Measurements from ENCODE around the gene CYB561A3. TPM values are rescaled to one million over a fixed set of nuclear protein-coding genes. Genes with fewer than 3 reads are reported as not detected.

Gene CYB561A3
- total RNA-seq, 1 experiment from 2014 or later: 54.7 TPM

- H3K27me3 ChIP-seq (replicated peaks; ENCODE audit: insufficient read depth, low read depth, low read length, poor library complexity): no peaks in the 10 kb centered on the region
- POLR2A ChIA-PET (ENCODE audit: low non-redundant PET): interaction anchor here (0.6 kb wide), 1 partner anchor 18 kb away, joined by 8 read pairs; no protein-coding TSS in a partner anchor
- no peak overlapping the region for H3K27ac ChIP-seq (ENCODE audit: low read depth, low read length, poor library complexity, severe bottlenecking)
- no peak overlapping the region for H3K4me3 ChIP-seq (ENCODE audit: low read depth, low read length, poor library complexity, severe bottlenecking)
- intact Hi-C loops (cut with micrococcal nuclease; ENCODE audit: unreplicated experiment): no loop called here
- no peak for DNase-seq (ENCODE audit: low spot score)
- BruUV-seq (replicated peaks): no TSS peak
- H3K9me3 ChIP-seq (ENCODE audit: low read depth, low read length, poor library complexity, severe bottlenecking): no peaks in the 10 kb centered on the region
- CTCF ChIA-PET: interaction anchor here (0.5 kb wide), 1 partner anchor 745 kb away, joined by 3 read pairs; no protein-coding TSS in a partner anchor
- peaks cover 7% of the 10 kb centered on the region for H3K4me1 ChIP-seq (ENCODE audit: insufficient read depth, low read length, poor library complexity, severe bottlenecking)
- no peaks in the 10 kb centered on the region for H3K36me3 ChIP-seq (ENCODE audit: insufficient read depth, low read length, poor library complexity, severe bottlenecking)
- no peak for TF ChIP-seq EZH2 (IDR thresholded peaks at IDR 0.05; ENCODE audit: borderline replicate concordance, low read depth, low read length, poor library complexity, severe bottlenecking)
- TF ChIP-seq CTCF (conservative IDR thresholded peaks at IDR 0.05; ENCODE audit: low read depth, low read length): no peak
Observed at GRCh38 chr11:61357233-61357893, 4.3 kb downstream of the CYB561A3 start.

GRCh38 chr11:61356706-61357105 lies 5.0 kb downstream of the CYB561A3 start:
- TF ChIP-seq CTCF (conservative IDR thresholded peaks at IDR 0.05; ENCODE audit: low read depth, low read length) (no peak), EZH2 (IDR thresholded peaks at IDR 0.05; ENCODE audit: borderline replicate concordance, low read depth, low read length, poor library complexity, severe bottlenecking) (no peak)
- Histone ChIP-seq H3K36me3 (ENCODE audit: insufficient read depth, low read length, poor library complexity, severe bottlenecking) (no peaks in the 10 kb centered on the region), H3K27me3 (replicated peaks; ENCODE audit: insufficient read depth, low read depth, low read length, poor library complexity) (no peaks in the 10 kb centered on the region), H3K27ac (ENCODE audit: low read depth, low read length, poor library complexity, severe bottlenecking) (no peak overlapping the region), H3K4me1 (ENCODE audit: insufficient read depth, low read length, poor library complexity, severe bottlenecking) (peaks cover 7% of the 10 kb centered on the region), H3K9me3 (ENCODE audit: low read depth, low read length, poor library complexity, severe bottlenecking) (no peaks in the 10 kb centered on the region), H3K4me3 (ENCODE audit: low read depth, low read length, poor library complexity, severe bottlenecking) (no peak overlapping the region)
- POLR2A ChIA-PET (ENCODE audit: low non-redundant PET): no interaction called here
- no peak for DNase-seq (ENCODE audit: low spot score)
- CTCF ChIA-PET: interaction anchor here (0.6 kb wide), 1 partner anchor 218 kb away, joined by 13 read pairs; no protein-coding TSS in a partner anchor
- intact Hi-C loops (cut with micrococcal nuclease; ENCODE audit: unreplicated experiment): no loop called here
- no TSS peak for BruUV-seq (replicated peaks)

- Histone ChIP-seq H3K4me3 (ENCODE audit: low read depth, low read length, poor library complexity, severe bottlenecking) (no peak overlapping the region), H3K9me3 (ENCODE audit: low read depth, low read length, poor library complexity, severe bottlenecking) (no peaks in the 10 kb centered on the region), H3K27ac (ENCODE audit: low read depth, low read length, poor library complexity, severe bottlenecking) (no peak overlapping the region), H3K4me1 (ENCODE audit: insufficient read depth, low read length, poor library complexity, severe bottlenecking) (no peaks in the 10 kb centered on the region), H3K36me3 (ENCODE audit: insufficient read depth, low read length, poor library complexity, severe bottlenecking) (peaks cover 8% of the 10 kb centered on the region), H3K27me3 (replicated peaks; ENCODE audit: insufficient read depth, low read depth, low read length, poor library complexity) (no peaks in the 10 kb centered on the region)
- CTCF ChIA-PET: no interaction called here
- no peak for TF ChIP-seq EZH2 (IDR thresholded peaks at IDR 0.05; ENCODE audit: borderline replicate concordance, low read depth, low read length, poor library complexity, severe bottlenecking)
- TF ChIP-seq CTCF (conservative IDR thresholded peaks at IDR 0.05; ENCODE audit: low read depth, low read length): no peak
- no peak for DNase-seq (ENCODE audit: low spot score)
- intact Hi-C loops (cut with micrococcal nuclease; ENCODE audit: unreplicated experiment): no loop called here
- no TSS peak for BruUV-seq (replicated peaks)
- POLR2A ChIA-PET (ENCODE audit: low non-redundant PET): no interaction called here
Observed at GRCh38 chr11:61354208-61354607, 7.5 kb downstream of the CYB561A3 start.

All from A673 (cell line).